Endothelial cell (in vitro differentiated cells): ENCODE results near the gene ERRFI1. TPM values are rescaled to one million over a fixed set of nuclear protein-coding genes. Genes with fewer than 3 reads are reported as not detected.

Experiments used
- DNase-seq: peaks from one replicate; pipeline ENCODE4 v3.0.0; 2021; ENCODE audit warnings: low spot score
- H3K27ac Mint-ChIP-seq: one replicate; pipeline ENCODE4 v1.8.0; 2021; ENCODE audit warnings: mixed read lengths, inconsistent platforms; ENCODE audit not compliant: unreplicated experiment
- H3K27me3 Mint-ChIP-seq: one replicate; pipeline ENCODE4 v1.8.0; 2021; ENCODE audit warnings: mild to moderate bottlenecking, moderate library complexity, mixed read lengths, inconsistent platforms; ENCODE audit not compliant: unreplicated experiment
- H3K36me3 Mint-ChIP-seq: one replicate; pipeline ENCODE4 v1.8.0; 2021; ENCODE audit warnings: mild to moderate bottlenecking, low read depth, mixed read lengths, inconsistent platforms; ENCODE audit not compliant: unreplicated experiment
- H3K4me1 Mint-ChIP-seq: one replicate; pipeline ENCODE4 v1.8.0; 2021; ENCODE audit warnings: mild to moderate bottlenecking, mixed read lengths, inconsistent platforms; ENCODE audit not compliant: unreplicated experiment
- H3K4me3 Mint-ChIP-seq: one replicate; pipeline ENCODE4 v1.8.0; 2021; ENCODE audit warnings: mild to moderate bottlenecking, mixed read lengths, inconsistent platforms; ENCODE audit not compliant: unreplicated experiment
- H3K9me3 Mint-ChIP-seq: one replicate; pipeline ENCODE4 v1.8.0; 2021; ENCODE audit warnings: mixed read lengths, inconsistent platforms; ENCODE audit not compliant: unreplicated experiment
- total RNA-seq: library from RNA; stranded (reverse); fragmentation: NEBNext Ultra II Directional; extraction: Animal tissue kit (Norgen Biotek cat#: 25700); gene quantifications from one replicate; pipeline ENCODE4 v1.2.1, GENCODE V29; 2021; ENCODE audit not compliant: unreplicated experiment
- TF ChIP-seq, protein P1 (sequence below): fragments of 200-600 bp; sonication (generic); IDR thresholded peaks from one replicate; pipeline ENCODE4 v1.5.0; 2021; ENCODE audit warnings: antibody characterized with exemption; ENCODE audit not compliant: unreplicated experiment

The ERRFI1 gene
- total RNA-seq, 1 donor from 2014 or later = 16.5 TPM

DNA sequence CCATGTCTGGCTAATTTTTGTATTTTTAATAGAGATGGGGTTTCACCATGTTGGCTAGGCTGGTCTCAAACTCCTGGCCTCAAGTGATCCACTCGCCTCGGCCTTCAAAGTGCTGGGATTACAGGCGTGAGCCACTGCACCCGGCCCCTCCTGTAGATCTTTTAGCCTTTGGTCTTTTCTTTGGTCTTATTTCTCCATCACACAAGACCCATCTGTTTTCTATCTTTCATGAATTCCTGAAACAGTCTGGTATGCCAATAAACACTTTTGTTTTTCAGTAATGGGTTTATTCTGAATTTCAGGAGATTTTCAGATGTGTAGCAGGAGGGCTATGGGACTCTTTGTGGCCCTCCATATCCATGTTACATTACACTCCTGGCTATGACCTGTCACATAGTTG is 23.2 kb downstream of the ERRFI1 start:
- Mint-ChIP-seq H3K27ac (no peak overlapping the region), H3K4me3 (no peak overlapping the region), H3K4me1 (peaks cover 27% of the 10 kb centered on the region), H3K36me3 (peaks cover 12% of the 10 kb centered on the region), H3K27me3 (peaks cover 1% of the 10 kb centered on the region), H3K9me3 (no peaks in the 10 kb centered on the region)
- TF ChIP-seq, protein P1, sequence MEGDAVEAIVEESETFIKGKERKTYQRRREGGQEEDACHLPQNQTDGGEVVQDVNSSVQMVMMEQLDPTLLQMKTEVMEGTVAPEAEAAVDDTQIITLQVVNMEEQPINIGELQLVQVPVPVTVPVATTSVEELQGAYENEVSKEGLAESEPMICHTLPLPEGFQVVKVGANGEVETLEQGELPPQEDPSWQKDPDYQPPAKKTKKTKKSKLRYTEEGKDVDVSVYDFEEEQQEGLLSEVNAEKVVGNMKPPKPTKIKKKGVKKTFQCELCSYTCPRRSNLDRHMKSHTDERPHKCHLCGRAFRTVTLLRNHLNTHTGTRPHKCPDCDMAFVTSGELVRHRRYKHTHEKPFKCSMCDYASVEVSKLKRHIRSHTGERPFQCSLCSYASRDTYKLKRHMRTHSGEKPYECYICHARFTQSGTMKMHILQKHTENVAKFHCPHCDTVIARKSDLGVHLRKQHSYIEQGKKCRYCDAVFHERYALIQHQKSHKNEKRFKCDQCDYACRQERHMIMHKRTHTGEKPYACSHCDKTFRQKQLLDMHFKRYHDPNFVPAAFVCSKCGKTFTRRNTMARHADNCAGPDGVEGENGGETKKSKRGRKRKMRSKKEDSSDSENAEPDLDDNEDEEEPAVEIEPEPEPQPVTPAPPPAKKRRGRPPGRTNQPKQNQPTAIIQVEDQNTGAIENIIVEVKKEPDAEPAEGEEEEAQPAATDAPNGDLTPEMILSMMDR = no peak
- no peak for DNase-seq

DNA sequence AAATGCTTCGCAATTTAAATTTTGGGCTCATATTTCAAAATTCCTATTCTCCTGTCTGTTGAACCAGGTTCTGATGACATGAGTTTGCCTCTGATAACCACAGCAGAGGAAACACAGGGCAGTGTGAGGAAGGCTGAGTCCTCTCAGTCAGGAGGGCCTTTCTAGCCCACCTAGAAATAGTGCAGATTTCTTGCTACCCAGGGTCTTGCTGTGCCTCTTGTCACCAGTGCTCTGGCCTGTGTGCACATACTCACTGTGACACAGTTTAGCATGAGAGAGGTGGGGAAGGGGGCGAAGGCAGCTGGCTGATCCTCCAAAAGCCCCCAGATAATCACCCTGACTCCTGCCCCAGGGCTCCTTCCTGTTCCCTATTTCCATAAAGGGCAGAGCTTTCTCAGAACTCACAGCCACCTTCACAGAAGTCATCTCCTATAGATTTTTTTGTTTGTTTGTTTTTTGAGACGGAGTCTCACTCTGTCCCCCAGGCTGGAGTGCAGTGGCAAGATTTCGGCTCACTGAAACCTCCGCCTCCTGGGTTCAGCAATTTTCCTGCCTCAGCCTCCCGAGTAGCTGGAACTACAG is 23.7 kb downstream of the ERRFI1 start:
- DNase-seq = no peak
- Mint-ChIP-seq H3K36me3 (peaks cover 14% of the 10 kb centered on the region), H3K27me3 (peaks cover 1% of the 10 kb centered on the region), H3K27ac (no peak overlapping the region), H3K4me1 (peaks cover 27% of the 10 kb centered on the region), H3K4me3 (no peak overlapping the region), H3K9me3 (no peaks in the 10 kb centered on the region)
- TF ChIP-seq, protein P1 = no peak

DNA sequence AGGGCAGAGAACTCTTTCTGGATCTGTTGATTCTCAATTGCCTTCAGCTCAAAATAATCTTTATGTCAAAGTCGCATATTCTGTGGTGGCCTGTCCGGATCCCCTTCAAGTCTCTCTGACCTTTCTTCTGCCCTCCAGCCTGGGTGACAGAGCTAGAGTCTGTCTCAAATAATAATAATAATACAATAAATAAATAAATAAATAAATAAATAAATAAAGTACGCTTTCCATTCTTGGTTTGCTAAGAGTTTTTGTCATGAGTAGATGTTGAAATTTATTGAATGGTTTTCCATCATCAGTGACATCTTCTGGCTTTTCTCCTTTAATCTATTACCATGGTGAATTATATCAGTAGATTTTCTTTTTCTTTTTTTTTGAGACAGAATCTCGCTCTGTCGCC is 30.7 kb downstream of the ERRFI1 start:
- H3K4me3 Mint-ChIP-seq = no peak overlapping the region
- DNase-seq = no peak
- no peak overlapping the region for H3K27ac Mint-ChIP-seq
- H3K4me1 Mint-ChIP-seq = no peaks in the 10 kb centered on the region
- no peaks in the 10 kb centered on the region for H3K9me3 Mint-ChIP-seq
- TF ChIP-seq, protein P1 = no peak
- H3K27me3 Mint-ChIP-seq = peaks cover 1% of the 10 kb centered on the region
- peaks cover 5% of the 10 kb centered on the region for H3K36me3 Mint-ChIP-seq

DNA sequence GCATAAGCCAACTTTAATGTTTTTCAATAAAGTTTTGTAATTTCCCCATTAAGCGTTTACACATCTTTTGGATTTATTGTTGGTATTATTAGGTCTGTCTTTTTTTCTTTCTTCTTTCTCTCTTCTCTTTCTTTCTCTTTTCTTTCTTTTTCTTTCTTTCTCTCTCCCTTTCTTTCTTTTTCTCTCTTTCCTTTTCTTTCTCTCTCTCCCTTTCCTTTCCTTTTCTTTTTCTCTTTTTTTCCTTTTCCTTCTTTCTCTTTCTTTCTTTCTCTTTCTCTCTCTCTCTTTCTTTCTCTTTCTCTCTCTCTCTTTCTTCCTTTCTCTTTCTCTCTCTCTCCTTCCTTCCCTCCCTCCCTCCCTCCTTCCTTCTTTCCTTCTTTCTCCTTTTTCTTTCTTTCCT is 31.3 kb downstream of the ERRFI1 start:
- H3K36me3 Mint-ChIP-seq = peaks cover 11% of the 10 kb centered on the region
- no peaks in the 10 kb centered on the region for H3K9me3 Mint-ChIP-seq
- no peak overlapping the region for H3K4me3 Mint-ChIP-seq
- DNase-seq = no peak
- peaks cover 1% of the 10 kb centered on the region for H3K27me3 Mint-ChIP-seq
- no peak overlapping the region for H3K27ac Mint-ChIP-seq
- TF ChIP-seq, protein P1 = no peak
- H3K4me1 Mint-ChIP-seq = no peaks in the 10 kb centered on the region

DNA sequence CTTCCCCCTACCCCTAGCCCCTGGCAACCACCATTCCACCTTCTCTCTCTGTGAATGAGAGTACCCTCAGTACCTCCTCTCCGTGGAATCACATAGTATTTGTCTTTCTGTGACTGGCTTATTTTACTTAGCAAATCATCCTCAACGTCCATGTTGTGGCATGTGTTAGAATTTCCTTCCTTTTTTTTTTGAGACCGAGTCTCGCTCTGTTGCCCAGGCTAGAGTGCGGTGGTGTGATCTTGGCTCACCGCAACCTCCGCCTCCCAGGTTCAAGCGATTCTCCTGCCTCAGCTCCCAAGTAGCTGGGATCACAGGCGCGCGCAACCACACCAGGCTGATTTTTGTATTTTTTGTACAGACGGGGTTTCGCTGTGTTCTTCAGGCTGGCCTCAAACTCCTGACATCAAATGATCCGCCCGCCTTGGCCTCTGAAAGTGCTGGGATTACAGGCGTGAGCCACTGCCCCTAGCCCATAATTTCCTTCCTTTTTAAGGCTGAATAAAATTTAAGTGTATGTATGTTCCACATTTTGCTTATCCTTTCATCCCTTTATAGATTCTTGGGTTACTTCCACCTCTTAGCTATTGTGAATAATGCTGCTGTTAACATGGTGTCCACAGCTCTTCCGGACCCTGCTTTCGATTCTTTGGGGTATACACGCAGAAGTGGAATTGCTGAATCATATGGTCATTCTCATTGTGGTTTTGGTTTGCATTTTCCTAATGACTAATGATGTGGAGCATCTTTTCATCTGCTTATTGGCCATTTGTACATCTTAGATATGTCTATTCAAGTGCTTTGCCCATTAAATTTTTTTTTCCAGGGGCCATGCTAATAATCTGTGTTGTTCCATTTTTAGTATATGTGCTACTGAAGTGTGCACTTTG is 32.3 kb downstream of the ERRFI1 start:
- no peak for DNase-seq
- Mint-ChIP-seq H3K4me1 (no peaks in the 10 kb centered on the region), H3K36me3 (peaks cover 12% of the 10 kb centered on the region)

More for the DNA sequence above, 32.3 kb downstream of the ERRFI1 start:
- Mint-ChIP-seq H3K9me3 (no peaks in the 10 kb centered on the region), H3K27ac (no peak overlapping the region), H3K27me3 (peaks cover 1% of the 10 kb centered on the region), H3K4me3 (no peak overlapping the region)
- TF ChIP-seq, protein P1 = no peak
